HG02623 (cell line): Measurements from ENCODE around the gene PHACTR3.
"Not testable (repeated sequence)": the region's sequence is repeated elsewhere in the genome, so short reads cannot be mapped to it uniquely, and the experiment has no call there.

Source experiments
- ATAC-seq: cut with Tn5 transposase; IDR thresholded peaks from one replicate; pipeline ENCODE4 v1.9.1; 2021; ENCODE audit warnings: moderate library complexity; ENCODE audit not compliant: unreplicated experiment

The PHACTR3 gene

GRCh38 chr20:59836767-59837166 lies 232.4 kb downstream of the PHACTR3 start:
- no peak for ATAC-seq

DNA sequence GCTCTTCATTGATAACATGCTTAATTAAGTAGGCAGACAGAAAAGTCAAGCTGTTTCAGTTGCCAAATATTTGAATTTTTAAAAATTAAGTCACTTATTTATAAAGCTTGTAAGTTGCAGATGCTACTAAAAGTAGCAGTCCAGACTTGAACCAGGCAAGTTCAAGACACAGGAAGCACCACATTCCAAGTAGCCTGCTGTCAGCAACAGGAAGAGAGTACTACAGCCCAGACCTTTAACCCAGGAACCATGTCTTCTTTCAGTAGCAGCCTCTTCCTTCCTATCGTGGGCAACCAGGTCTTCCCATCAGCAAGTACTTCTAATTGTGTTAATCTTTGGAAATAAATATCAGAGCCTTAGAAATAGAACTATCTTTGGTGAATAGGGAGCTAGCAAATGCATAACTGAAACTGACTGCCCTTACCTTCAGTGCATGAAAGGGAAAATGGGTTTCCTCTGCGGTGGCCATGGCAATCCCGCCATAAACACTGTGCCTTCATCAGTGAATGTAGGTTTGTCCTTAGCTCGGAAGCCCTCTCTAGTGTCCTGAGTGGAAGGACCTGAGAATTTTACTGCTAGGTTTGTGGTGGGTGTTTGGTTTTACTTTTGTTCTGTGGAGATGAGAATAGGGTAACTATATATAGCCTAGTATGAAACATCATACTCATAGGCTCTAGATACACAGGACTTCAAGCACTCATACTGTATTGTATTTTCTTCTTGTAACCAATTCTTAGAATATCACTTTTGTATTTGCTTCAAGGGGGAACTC lies 233.5 kb downstream of the PHACTR3 start:
- ATAC-seq = no peak

DNA sequence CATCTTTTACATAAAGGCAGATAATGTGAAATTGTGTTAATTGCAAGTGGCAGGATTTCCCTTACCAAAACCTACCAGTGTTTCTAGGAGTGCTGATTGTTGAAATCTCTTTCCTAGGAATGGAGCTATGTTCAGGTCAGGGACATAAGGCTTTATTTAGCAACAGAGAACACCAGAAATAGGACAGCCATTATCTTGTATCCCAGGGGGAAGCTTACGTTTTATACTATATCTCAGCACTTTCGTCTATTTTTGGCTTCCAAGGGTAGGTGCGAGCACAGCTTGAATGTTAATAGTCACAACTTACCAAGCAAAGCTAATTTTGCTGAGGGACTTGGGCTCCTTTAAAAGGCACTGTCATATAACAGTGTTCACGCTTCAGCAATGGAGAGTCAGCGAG lies 235.1 kb downstream of the PHACTR3 start:
- no peak for ATAC-seq

DNA sequence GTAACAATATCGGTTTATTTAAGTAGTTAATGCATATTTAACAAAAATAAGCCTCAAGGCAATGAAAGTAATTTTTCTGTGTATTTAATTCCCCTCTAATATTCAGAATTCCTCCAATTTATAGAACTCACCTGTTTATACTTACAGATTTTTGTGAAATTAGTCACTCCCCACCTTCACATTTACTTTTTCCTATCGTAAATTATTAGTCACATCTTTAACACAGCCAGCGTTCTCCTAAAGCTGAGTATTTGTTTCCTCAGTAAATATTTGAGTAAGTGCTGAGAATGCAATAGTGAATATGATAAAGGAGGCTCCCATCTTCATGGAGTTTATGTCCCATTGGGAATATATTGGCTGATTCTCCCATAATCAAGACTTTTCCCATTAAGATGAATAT lies 241.1 kb downstream of the PHACTR3 start:
- ATAC-seq = no peak

DNA sequence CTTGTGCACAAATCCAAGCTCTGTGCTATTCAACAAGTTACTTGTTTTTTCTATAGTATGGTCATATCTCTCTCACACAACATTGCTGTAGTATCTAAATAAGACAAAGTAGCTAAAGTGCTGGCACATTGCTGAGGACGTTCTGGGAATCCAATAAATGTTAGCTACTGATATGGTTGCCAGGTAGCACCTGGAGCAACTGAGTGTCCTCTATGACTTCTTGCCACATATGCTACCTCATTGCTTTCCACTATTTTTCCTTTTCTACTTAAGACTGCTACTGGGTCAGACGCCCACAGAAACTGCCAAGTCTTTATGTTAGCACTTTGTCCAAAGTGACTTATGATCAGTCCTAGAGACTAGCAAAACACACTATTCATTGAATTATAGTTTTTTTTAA lies 243.8 kb downstream of the PHACTR3 start:
- ATAC-seq = no peak

- ATAC-seq = no peak
Measured at GRCh38 chr20:59850018-59850641, 245.8 kb downstream of the PHACTR3 start.

GRCh38 chr20:59856526-59856925 lies 252.2 kb downstream of the PHACTR3 start:
- ATAC-seq = not testable (repeated sequence)

- not testable (repeated sequence) for ATAC-seq
Measured at GRCh38 chr20:59856941-59857340, 252.6 kb downstream of the PHACTR3 start.

DNA sequence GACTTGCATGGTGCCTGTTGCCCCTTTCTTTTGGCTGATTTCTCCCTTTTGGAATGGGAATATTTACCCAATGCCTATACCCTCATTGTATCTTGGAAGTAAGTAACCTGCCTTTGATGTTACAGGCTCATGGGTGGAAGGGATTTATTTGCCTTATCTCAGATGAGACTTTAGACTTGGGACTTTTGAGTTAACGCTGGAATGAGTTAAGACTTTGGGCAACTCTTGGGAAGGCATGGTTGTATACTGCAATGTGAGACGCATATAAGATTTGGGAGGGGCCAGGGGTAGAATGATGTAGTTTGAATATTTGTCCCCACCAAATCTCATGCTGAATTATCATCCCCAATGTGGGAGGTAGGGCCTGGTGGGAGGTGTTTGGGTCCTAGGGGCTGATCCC lies 253.6 kb downstream of the PHACTR3 start:
- no peak for ATAC-seq

DNA sequence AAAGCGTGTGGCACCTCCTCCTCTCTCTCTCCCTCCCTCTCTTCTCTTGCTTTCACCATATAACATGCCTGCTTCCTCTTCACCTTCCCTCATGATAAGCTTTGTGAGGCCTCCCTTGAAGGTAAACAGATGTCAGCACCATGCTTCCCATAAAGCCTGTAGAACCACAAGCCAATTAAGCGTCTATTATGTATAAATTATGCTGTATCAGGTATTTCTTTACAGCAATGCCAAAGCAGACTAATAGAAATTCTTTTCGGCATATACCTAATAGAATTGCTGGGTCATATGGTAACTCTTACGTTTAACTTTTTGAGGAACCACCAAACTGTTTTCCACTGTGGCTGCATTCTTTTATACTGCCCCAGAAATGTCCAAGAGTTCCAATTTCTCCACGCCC lies 254.1 kb downstream of the PHACTR3 start:
- ATAC-seq = no peak

GRCh38 chr20:59861401-59861800 lies 257.1 kb downstream of the PHACTR3 start:
- ATAC-seq = no peak

- ATAC-seq = no peak
Measured at GRCh38 chr20:59863058-59863457, 258.7 kb downstream of the PHACTR3 start.

DNA sequence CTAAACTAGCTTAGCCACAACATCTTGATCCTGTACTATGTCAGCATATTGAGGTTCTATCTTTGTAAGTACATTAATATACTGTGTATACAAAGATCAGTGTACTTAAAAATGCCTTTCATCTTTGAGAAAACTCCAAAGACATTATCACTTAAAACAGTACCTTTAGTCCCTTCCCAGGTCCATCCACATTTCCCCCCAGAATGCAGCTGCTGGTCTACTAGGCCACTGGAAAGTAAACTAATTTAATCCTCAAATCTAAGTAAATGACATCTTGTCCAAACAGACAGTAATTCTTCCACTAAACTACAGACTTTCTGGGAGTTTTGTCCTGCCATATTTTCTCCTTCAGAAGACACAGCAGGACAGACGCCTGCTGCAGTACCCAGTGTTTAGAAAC lies 260.4 kb downstream of the PHACTR3 start:
- ATAC-seq = no peak

DNA sequence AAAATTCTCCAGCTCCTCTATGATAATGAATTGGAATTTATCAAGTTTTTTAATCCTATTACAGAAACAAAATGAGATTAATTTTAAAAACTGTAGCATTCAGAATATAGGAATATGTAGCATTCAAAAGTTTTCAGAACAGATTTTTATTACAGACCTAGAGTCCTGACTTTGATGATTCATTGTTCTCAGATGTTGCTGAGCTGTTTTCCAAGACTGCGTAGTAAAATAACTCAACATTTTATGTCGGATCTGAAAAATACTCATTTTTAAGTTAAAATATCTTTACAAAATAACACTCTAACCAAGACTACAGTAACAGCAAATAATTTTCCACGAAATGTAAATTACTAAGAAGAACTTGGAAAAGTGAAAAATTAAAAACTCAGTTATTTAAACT lies 262.0 kb downstream of the PHACTR3 start:
- ATAC-seq = no peak

DNA sequence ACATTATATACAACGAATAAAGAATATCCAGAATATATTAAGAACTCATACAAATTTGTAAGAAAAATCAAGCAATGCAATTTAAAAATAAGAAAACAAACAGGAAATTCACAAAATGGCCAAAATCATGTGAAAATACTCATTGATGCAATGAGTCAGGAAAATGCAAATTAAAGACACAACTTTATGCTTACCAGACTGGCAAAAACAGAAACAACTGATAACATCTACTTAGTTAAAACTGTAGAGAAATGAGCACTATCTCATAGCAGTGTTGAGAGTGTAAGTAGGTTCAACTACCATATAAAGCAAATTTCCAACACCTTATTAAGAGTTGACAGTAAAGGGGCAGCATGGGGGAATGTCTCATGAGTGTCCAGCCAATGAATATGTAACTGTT lies 266.8 kb downstream of the PHACTR3 start:
- ATAC-seq = no peak

- ATAC-seq = no peak
Measured at GRCh38 chr20:59873409-59873808, 269.1 kb downstream of the PHACTR3 start.

- no peak for ATAC-seq
Measured at GRCh38 chr20:59880198-59880597, 275.9 kb downstream of the PHACTR3 start.

DNA sequence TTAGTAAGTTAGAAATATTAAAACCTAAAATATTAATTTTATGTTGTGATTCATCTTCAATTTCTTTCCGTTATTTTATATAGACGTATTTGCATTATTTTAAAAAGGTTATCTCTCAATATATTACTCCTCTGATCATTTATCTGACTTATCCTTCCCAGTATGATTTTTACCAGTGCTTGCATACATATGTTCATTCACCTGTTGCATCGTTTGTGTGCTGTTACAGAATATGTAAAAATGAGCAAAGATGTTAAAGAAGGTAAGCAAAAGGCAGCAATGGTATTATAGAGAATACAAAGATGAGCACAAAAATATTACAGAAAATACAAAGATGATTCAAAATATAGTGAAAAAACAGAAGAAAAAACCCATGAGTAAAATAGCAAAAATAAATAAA lies 280.2 kb downstream of the PHACTR3 start:
- no peak for ATAC-seq

GRCh38 chr20:59888050-59888449 lies 283.7 kb downstream of the PHACTR3 start:
- ATAC-seq = no peak

DNA sequence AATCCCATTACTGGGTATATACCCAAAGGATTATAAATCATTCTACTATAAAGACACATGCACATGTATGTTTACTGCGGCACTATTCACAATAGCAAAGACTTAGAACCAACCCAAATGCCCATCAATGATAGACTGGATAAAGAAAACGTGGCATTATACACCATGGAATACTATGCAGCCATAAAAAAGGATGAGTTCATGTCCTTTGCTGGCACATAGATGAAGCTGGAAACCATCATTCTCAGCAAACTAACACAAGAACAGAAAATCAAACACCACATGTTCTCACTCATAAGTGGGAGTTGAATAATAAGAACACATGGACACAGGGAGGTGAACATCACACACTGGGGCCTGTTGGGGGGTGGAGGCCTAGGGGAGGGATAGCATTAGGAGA lies 285.7 kb downstream of the PHACTR3 start:
- not testable (repeated sequence) for ATAC-seq

GRCh38 chr20:59891581-59891980 lies 287.2 kb downstream of the PHACTR3 start:
- ATAC-seq = no peak

DNA sequence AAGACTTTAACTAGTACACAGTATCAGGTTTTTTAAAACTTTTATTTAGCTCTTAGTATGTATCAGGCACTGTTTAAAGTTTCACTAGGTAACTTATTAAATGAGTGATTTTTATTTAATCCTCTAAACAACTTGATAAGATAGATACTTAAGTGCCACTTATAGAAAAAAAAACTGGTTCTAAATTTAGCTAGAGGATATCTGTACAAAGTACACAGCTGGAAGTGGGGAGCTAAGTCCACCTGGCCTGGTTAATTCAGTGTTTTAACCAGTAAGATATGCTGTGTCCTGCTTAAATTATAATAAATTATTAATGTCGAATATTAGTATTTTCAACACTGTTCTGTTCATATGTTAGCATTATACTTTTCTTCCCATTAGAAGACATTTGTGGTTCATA lies 291.6 kb downstream of the PHACTR3 start:
- ATAC-seq = no peak
